ENCODE data around the gene ATRNL1.

Gene ATRNL1

GRCh38 chr10:115665549-115665948 lies 572.4 kb downstream of the ATRNL1 start:
- DNase-seq, result peak; percentile 27
- in situ Hi-C loops (cut with HindIII; ENCODE audit: low pct_ligation_motif_present, low sequenced_read_pairs), result no loop called here
- Histone ChIP-seq H3K4me3 (ENCODE audit: low read depth, low read length) (no peak overlapping the region), H3K27ac (no peak overlapping the region), H3K27me3 (replicated peaks) (no peaks in the 10 kb centered on the region), H3K36me3 (replicated peaks) (no peaks in the 10 kb centered on the region)
- TF ChIP-seq CTCF (IDR thresholded peaks at IDR 0.05; ENCODE audit: low read depth, low read length, missing control alignments), result no peak

- TF ChIP-seq CTCF (IDR thresholded peaks at IDR 0.05; ENCODE audit: low read depth, low read length, missing control alignments), result no peak
- no peaks in the 10 kb centered on the region for H3K27me3 ChIP-seq (replicated peaks)
- no peaks in the 10 kb centered on the region for H3K36me3 ChIP-seq (replicated peaks)
- in situ Hi-C loops (cut with HindIII; ENCODE audit: low pct_ligation_motif_present, low sequenced_read_pairs), result no loop called here
- no peak for DNase-seq
- no peak overlapping the region for H3K27ac ChIP-seq
- no peak overlapping the region for H3K4me3 ChIP-seq (ENCODE audit: low read depth, low read length)
These were observed 581.3 kb downstream of the ATRNL1 start for GRCh38 chr10:115674496-115674895.

GRCh38 chr10:115696747-115697146 lies 603.6 kb downstream of the ATRNL1 start:
- TF ChIP-seq CTCF (IDR thresholded peaks at IDR 0.05; ENCODE audit: low read depth, low read length, missing control alignments), result no peak
- H3K4me3 ChIP-seq (ENCODE audit: low read depth, low read length), result no peak overlapping the region
- no peak for DNase-seq
- in situ Hi-C loops (cut with HindIII; ENCODE audit: low pct_ligation_motif_present, low sequenced_read_pairs), result no loop called here
- H3K36me3 ChIP-seq (replicated peaks), result no peaks in the 10 kb centered on the region
- no peaks in the 10 kb centered on the region for H3K27me3 ChIP-seq (replicated peaks)
- H3K27ac ChIP-seq, result no peak overlapping the region

GRCh38 chr10:115706026-115706425 lies 612.9 kb downstream of the ATRNL1 start:
- DNase-seq, result no peak
- H3K36me3 ChIP-seq (replicated peaks), result no peaks in the 10 kb centered on the region
- no peak overlapping the region for H3K27ac ChIP-seq
- no peaks in the 10 kb centered on the region for H3K27me3 ChIP-seq (replicated peaks)
- in situ Hi-C loops (cut with HindIII; ENCODE audit: low pct_ligation_motif_present, low sequenced_read_pairs), result no loop called here
- no peak overlapping the region for H3K4me3 ChIP-seq (ENCODE audit: low read depth, low read length)
- TF ChIP-seq CTCF (IDR thresholded peaks at IDR 0.05; ENCODE audit: low read depth, low read length, missing control alignments), result no peak

GRCh38 chr10:115706488-115707076 lies 613.4 kb downstream of the ATRNL1 start:
- H3K27me3 ChIP-seq (replicated peaks), result no peaks in the 10 kb centered on the region
- H3K27ac ChIP-seq, result no peak overlapping the region
- TF ChIP-seq CTCF (IDR thresholded peaks at IDR 0.05; ENCODE audit: low read depth, low read length, missing control alignments), result peak; percentile 51
- no peak overlapping the region for H3K4me3 ChIP-seq (ENCODE audit: low read depth, low read length)
- no peaks in the 10 kb centered on the region for H3K36me3 ChIP-seq (replicated peaks)
- DNase-seq, result peak; percentile 18
- in situ Hi-C loops (cut with HindIII; ENCODE audit: low pct_ligation_motif_present, low sequenced_read_pairs), result no loop called here

- H3K27me3 ChIP-seq (replicated peaks), result no peaks in the 10 kb centered on the region
- H3K4me3 ChIP-seq (ENCODE audit: low read depth, low read length), result no peak overlapping the region
- no peak for DNase-seq
- in situ Hi-C loops (cut with HindIII; ENCODE audit: low pct_ligation_motif_present, low sequenced_read_pairs), result no loop called here
- no peaks in the 10 kb centered on the region for H3K36me3 ChIP-seq (replicated peaks)
- H3K27ac ChIP-seq, result no peak overlapping the region
- no peak for TF ChIP-seq CTCF (IDR thresholded peaks at IDR 0.05; ENCODE audit: low read depth, low read length, missing control alignments)
These were observed 617.0 kb downstream of the ATRNL1 start for GRCh38 chr10:115710136-115710535.
